GM21381 (cell line): ENCODE data around the gene BPIFB1.

ENCODE experiments used
- ATAC-seq: cut with Tn5 transposase; IDR thresholded peaks from one replicate; pipeline ENCODE4 v1.9.1; 2021; ENCODE audit warnings: mild to moderate bottlenecking, moderate library complexity; ENCODE audit not compliant: unreplicated experiment

BPIFB1 gene

DNA sequence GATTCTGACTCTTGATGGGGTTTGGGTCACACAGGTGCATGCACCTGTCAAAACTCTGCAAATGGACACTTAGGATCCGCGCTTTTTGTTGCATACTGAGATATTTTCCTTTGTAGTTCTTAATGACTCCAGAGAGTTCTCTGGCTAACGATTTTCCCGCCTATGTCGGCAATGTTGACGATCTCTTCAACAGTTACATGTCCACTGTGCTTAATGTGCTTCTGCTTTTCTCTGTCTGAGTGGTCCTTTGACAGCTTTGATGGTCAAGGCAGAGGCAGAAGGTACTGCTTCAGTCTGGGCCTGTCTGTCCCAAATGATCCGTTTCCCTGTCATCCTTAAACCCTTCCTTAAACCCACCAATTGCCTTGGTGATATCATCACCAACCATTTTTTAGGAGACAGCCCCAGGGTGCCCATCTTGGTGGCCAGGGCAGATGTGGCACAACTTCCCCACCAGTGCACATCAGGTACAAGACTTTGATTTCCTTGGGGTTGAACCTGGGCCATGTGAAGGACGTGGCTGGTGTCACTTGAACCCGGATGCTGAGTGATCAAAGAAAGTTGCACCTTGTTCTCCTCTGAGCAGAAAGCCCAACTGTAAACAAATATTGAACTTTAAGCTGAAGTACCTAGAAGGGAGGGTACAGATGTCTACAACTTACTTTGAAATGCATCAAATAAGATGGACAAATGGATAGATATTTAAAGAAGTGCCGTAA is 10.7 kb upstream of the BPIFB1 start:
- ATAC-seq: no peak

- no peak for ATAC-seq
Measured at GRCh38 chr20:33273117-33273851, 9.7 kb upstream of the BPIFB1 start.

- no peak for ATAC-seq
Measured at GRCh38 chr20:33275215-33275614, 7.8 kb upstream of the BPIFB1 start.

- no peak for ATAC-seq
Measured at GRCh38 chr20:33275871-33276270, 7.1 kb upstream of the BPIFB1 start.

GRCh38 chr20:33276303-33277113 is 6.5 kb upstream of the BPIFB1 start:
- no peak for ATAC-seq

DNA sequence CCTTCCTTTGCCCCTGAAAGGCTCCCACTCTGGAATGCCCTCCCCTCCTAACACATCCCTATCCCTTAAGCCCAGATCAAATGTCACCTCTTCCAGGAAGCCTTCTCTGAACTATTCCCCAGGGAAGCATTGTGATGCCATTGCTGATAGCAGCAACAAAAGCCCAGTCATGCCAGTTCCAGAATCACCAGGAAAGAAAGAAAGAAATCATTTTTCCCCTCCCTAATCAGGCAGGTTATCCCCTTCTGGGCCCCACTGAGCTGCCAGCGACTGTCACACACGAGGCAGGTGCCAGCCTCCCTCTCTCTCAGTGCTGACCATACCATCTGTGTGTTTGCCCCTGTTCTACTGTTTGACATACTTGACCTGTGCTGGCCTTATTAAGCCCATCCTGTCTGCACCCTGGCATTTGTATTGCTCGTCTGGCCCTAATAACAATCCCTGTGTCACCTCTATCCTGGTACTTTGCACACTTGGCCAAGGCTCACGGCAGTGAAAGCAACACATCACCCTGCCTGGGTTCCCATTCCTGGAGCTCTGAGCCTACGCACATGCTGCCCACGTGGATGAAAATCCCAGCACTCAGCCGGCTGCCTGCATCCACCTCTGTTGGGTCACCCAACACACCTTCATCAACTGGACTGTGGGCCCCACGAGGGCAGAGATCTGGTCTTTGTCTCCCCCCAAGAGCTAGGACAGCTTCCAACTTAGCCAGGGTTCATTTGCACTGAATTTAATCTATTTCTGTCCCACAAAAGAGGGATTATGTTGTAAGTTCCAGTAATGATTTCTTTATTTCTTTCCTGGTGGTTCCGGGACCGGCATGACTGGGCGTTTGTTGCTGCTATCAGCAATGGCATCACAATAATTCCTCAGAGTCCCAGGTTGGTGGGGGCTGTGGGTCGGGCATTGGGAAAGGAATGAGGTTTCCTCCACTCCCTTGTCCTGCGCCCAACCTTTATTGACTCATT is 5.3 kb upstream of the BPIFB1 start:
- no peak for ATAC-seq

DNA sequence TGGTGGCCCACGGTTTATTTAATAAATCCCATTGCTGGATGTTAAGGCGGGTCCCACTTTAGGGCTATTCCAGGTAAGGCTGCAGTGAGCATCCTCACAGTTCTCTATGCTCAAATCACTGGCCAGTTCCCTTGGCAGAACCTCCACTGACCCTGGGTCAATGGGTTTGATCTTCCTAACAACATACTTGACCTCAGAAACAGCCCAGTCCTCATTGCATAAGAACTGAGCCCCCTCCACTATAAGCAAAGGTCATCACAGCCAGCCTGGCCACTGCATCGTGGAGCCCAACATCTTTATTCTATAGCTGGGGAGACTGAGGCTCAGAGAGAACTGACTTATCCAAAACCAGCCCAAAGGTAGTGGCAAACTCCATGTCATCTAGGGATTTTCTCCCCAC is 4.3 kb upstream of the BPIFB1 start:
- no peak for ATAC-seq

DNA sequence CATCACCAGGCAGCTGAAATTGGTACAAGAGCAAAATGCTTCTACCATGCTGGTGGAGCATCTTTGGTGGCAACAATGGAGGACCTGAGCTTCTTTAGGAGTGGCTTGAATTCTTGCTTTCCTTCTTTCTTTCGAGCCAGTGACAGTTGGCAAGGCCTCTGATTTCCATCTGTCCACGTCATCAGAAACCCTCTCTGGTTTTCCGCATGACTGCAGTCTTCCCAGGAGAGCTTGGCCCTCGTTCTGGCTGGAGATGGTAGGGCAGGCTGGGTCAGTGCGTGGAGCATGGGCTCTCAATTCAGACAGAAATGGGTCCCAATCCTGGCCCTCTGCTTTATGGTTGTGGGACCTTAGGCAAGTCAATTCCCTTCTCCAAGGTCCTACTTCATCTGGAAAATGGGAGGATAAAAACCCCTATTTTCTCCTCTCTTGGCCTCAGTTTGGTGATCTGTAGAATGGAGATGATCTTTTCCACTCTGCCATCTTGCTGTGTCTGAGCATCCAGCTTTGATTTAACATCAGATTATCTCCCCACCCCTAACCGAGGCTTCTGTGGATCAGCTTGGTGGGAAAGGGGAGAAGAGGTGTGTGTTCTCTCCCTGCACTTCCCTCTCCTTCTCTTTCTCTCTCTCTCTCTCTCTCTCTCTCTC is 3.6 kb upstream of the BPIFB1 start:
- no peak for ATAC-seq

DNA sequence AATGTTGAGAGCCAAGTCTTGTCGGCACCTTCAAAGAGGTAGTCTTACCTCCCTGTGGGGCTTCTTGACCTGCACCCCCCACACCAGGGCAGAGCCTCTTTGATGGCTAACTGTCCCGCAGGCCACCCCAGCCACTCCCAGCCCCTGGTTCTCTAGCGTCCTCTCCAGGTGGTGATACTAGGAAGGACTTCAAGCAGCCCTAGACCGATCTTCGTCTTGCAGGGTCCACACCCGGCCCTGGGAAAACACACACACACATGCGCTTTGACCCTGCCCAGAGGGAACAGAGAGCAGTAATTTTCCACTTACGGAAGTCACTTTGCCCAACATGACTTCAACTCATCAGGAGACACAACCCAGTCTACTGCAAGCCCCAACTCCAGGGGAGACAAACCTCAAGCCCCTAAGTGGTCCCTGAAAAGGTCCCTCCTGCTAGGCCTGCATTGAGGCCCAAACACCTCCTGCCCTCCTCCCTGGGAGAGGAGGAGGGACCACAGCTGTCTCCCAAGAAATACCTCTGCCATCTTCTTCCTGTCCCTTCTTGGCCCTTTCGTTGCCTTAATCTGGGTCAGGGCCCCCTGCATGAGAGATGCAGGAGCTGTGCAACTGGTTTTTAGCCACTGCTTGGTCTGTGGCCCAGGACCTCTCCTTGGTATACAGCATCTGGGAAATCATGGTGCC is 2.9 kb upstream of the BPIFB1 start:
- no peak for ATAC-seq

- no peak for ATAC-seq
Measured at GRCh38 chr20:33280775-33281174, 2.2 kb upstream of the BPIFB1 start.

DNA sequence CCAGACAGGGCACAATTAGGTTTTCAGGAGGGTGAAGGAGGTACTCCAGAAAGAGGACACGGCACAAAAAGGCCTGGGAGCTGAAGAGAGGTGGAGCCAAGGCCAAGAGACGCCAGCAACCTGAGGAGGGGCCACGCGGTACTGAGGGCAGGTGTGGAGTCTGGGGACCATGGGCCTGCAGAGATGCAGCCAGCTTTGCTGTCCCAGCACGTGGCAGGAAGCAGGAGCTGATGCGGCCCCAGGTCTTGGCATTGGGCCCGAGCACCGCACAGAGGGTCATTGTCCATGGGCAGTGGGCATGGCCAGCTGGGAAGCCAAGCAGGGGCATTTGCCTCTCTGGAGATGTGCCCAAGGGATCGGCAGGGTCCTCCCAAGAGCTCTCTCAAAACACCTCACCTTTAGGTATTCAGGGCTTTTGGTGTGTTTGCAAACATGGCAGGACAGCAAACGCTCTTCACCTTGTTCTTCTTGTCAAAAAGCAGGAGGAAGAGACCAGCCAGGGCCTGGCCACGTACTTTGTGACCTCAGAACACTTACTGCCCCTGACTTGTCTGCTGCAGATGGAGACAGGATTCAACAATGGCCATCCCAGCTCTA is 1.4 kb upstream of the BPIFB1 start:
- ATAC-seq: no peak

- no peak for ATAC-seq
Measured at GRCh38 chr20:33282196-33282934, 649 bp upstream of the BPIFB1 start.

DNA sequence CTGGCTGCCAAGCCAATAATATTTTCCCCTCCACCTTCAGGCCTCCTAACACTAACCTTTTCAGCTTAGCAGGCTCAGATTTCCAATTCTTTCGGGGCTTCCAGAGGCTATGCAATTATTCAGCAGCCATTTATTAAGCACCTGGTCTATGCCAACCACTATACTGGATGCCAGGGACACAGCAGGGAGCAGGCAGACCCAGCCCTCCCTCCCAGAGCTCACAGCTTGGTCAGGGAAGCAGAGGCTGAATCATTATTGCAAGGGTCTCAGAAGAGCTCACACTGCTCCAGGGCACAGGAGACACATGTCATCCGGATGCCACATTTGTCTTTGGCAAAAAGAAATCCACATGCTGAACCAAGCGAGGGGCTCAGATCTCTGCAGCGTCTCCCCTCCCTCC is 1.3 kb downstream of the BPIFB1 start:
- ATAC-seq: no peak

DNA sequence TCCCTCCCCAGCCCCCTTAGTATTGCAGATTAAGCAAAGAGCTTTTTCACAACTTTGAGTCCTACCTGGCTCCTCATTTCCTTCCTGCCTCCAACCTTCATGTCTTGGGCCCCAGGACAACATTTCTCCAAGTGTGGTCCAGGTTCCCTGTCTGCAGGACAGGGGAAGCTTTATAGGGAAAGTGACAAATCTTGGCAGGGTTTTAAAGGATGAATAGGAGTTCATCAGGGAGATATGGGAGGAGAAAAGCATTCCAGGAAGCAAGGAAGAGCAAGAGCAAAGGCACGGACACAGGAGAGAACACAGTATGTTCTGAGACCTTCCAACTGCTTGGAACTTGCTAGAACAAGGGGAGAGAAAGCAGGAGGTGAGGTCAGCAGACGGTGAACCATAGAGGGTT is 1.9 kb downstream of the BPIFB1 start:
- ATAC-seq: no peak

GRCh38 chr20:33285861-33286495 is 3.0 kb downstream of the BPIFB1 start:
- ATAC-seq: no peak

DNA sequence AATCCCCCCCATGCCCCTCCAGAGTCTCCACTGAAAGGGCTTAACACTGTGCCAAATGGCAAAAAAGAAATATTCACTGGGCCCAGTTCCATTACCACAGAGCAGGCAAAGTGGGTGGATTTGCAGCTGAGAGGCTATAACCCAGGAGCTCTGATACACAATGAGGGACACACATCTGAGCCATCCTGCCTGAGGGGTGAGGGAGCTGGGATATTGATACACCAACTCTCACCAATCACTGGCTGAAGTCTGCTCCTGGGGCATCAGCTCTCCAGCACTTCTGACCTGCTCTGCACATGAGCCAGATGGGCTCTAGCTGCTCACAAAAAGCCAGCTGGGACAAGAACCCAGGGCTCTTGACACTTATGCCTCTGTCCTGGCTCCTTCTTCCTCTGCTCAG is 4.9 kb downstream of the BPIFB1 start:
- no peak for ATAC-seq

GRCh38 chr20:33290852-33291251 is 7.8 kb downstream of the BPIFB1 start:
- no peak for ATAC-seq

DNA sequence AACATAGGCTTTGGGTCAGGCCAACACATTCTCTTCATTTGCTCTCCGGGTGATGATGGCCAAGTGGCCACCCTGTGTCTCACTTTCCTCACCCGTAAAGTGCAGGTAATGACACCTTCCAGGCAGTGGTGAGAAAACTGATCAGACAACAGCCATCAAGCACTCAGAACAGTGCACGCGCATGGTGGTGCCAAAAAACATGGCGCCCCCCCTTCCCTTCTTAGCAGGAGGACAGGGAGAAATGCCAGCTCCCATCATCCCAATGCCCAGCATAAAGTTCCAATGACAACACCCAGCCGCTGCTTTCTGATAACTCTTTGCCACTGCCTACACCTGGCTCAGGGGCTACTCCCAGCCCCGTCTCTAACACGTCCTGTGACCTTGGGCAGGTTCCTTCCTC is 8.4 kb downstream of the BPIFB1 start:
- ATAC-seq: no peak
